Breast epithelium (tissue), 4 donors: ENCODE measurements around the gene TFPT. TPM values are rescaled to one million over a fixed set of nuclear protein-coding genes. Genes with fewer than 3 reads are reported as not detected.

ENCODE experiments used
- DNase-seq, 2 donors: peaks; one replicate each; pipeline ENCODE4 v3.0.0-alpha.2; 2019; ENCODE audit warnings: low spot score in 2 of 2
- H3K27ac ChIP-seq, 2 donors: fragments of 200-600 bp; sonication (generic) in 1 of 2; one replicate each; pipeline ENCODE4 v1.5.1; 2016 to 2019; ENCODE audit warnings: mild to moderate bottlenecking in 1 of 2
- H3K27me3 ChIP-seq, 2 donors: fragments of 200-600 bp; sonication (generic) in 1 of 2; one replicate each; pipeline versions ENCODE4 v1.5.1 to v1.6.0; 2017 to 2019; ENCODE audit warnings: control low read depth in 1 of 2, mild to moderate bottlenecking in 1 of 2
- H3K36me3 ChIP-seq: fragments of 200-600 bp; one replicate; pipeline ENCODE4 v1.5.1; 2019
- H3K4me1 ChIP-seq, 2 donors: fragments of 200-600 bp; sonication (generic); one replicate each; pipeline ENCODE4 v1.5.1; 2016 to 2019; ENCODE audit warnings: control low read depth in 1 of 2
- H3K4me3 ChIP-seq, 3 donors: fragments of 200-600 bp; sonication (generic); 1 replicate in 2 of 3; 2 replicates in 1 of 3; pipeline ENCODE4 v1.5.1; 2016 to 2019; ENCODE audit warnings: mild to moderate bottlenecking in 3 of 3, moderate library complexity in 2 of 3
- H3K9me3 ChIP-seq, 2 donors: fragments of 200-600 bp; sonication (generic) in 1 of 2; one replicate each; pipeline ENCODE4 v1.5.1; 2016 to 2019; ENCODE audit warnings: control low read depth in 1 of 2
- CTCF ChIP-seq, 3 donors: fragments of 450-650 bp; IDR thresholded peaks; one replicate each; pipeline ENCODE4 v1.5.1; 2016 to 2017; ENCODE audit warnings: antibody characterized with exemption in 3 of 3, mild to moderate bottlenecking in 3 of 3, moderate library complexity in 3 of 3
- POLR2A ChIP-seq: fragments of 450-650 bp; IDR thresholded peaks from one replicate; pipeline ENCODE4 v1.6.1; 2016; ENCODE audit warnings: antibody characterized with exemption, mild to moderate bottlenecking, moderate library complexity
- POLR2AphosphoS5 ChIP-seq, 3 donors: sonication (generic); formaldehyde crosslinking; IDR thresholded peaks; one replicate each; pipeline ENCODE4 v1.6.1; 2017; ENCODE audit warnings: antibody characterized with exemption in 3 of 3
- intact Hi-C: fragments of 100-400 bp; cut with DNase I; formaldehyde crosslinking; loops from one replicate; pipeline ENCODE4 v1.15.1; 2023; ENCODE audit warnings: low total_unique reads
- total RNA-seq, 3 donors: library from RNA; depleted of rRNA; stranded (reverse); fragments of >200 nt; gene quantifications; one replicate each; pipeline ENCODE4 v1.1.0, GENCODE V29; 2016

Gene TFPT
- 10 to 100 TPM; 11.9 to 16.7 (median 16.2) TPM for total RNA-seq

- TF ChIP-seq POLR2AphosphoS5 (IDR thresholded peaks at IDR 0.05) (peak; percentile 98 to 99 (median 99)), POLR2A (peak; percentile 46), CTCF (IDR thresholded peaks at IDR 0.05) (no peak)
Measured at GRCh38 chr19:54115109-54116063, at the start of gene TFPT, which contains the start of gene PRPF31. TSS of gene TFPT (minus strand) at chr19:54115657. CDS start at chr19:54115269, 388 bp downstream. TSS of gene PRPF31 (plus strand) at chr19:54115754. CDS start at chr19:54118279, 2,525 bp downstream.

GRCh38 chr19:54165222-54165621, 49.8 kb upstream of the TFPT start:
- no peaks in the 10 kb centered on the region for H3K27me3 ChIP-seq
- TF ChIP-seq POLR2AphosphoS5 (IDR thresholded peaks at IDR 0.05) (no peak), CTCF (IDR thresholded peaks at IDR 0.05) (no peak), POLR2A (no peak)
- intact Hi-C loops: no loop called here

More at GRCh38 chr19:54115109-54116063, at the start of gene TFPT, which contains the start of gene PRPF31:
- Histone ChIP-seq H3K4me1 (peaks cover 5 to 10% of the 10 kb centered on the region in 2 donors), H3K27ac (peak within 1 kb of the TSS; percentile 83), H3K27me3 (no peaks in the 10 kb centered on the region), H3K9me3 (no peaks in the 10 kb centered on the region), H3K4me3 (peak within 1 kb of the TSS; percentile 81 to 88 (median 83)), H3K36me3 (no peaks in the 10 kb centered on the region)
- intact Hi-C loops: loop anchor here (10.0 kb wide), 1 partner anchor 241 kb away; no protein-coding TSS in a partner anchor
- DNase-seq: peak; percentile 97

GRCh38 chr19:54164369-54165068, 49.1 kb upstream of the TFPT start:
- H3K27me3 ChIP-seq: no peaks in the 10 kb centered on the region
- DNase-seq: no peak
- peaks cover 0 to 7% of the 10 kb centered on the region in 2 donors for H3K4me1 ChIP-seq
- peak overlapping the region in 1 of 3 donors; percentile 37 for H3K4me3 ChIP-seq
- intact Hi-C loops: no loop called here
- no peaks in the 10 kb centered on the region for H3K36me3 ChIP-seq
- H3K9me3 ChIP-seq: no peaks in the 10 kb centered on the region
- TF ChIP-seq CTCF (IDR thresholded peaks at IDR 0.05) (no peak), POLR2A (no peak), POLR2AphosphoS5 (IDR thresholded peaks at IDR 0.05) (no peak)
- no peak overlapping the region for H3K27ac ChIP-seq

More at GRCh38 chr19:54165222-54165621, 49.8 kb upstream of the TFPT start:
- Histone ChIP-seq H3K9me3 (no peaks in the 10 kb centered on the region), H3K4me3 (no peak overlapping the region), H3K36me3 (no peaks in the 10 kb centered on the region), H3K4me1 (peaks cover 0 to 7% of the 10 kb centered on the region in 2 donors), H3K27ac (no peak overlapping the region)
- DNase-seq: no peak

- Histone ChIP-seq H3K9me3 (no peaks in the 10 kb centered on the region), H3K4me1 (peaks cover 0 to 7% of the 10 kb centered on the region in 2 donors), H3K27me3 (no peaks in the 10 kb centered on the region), H3K36me3 (no peaks in the 10 kb centered on the region), H3K4me3 (peak overlapping the region; percentile 32 to 54 (median 52)), H3K27ac (peak overlapping the region; percentile 40 to 55)
- TF ChIP-seq POLR2A: no peak
- no peak for TF ChIP-seq CTCF (IDR thresholded peaks at IDR 0.05)
- TF ChIP-seq POLR2AphosphoS5 (IDR thresholded peaks at IDR 0.05): no peak
- intact Hi-C loops: no loop called here
- DNase-seq: no peak
Measured at GRCh38 chr19:54162884-54163283, 47.4 kb upstream of the TFPT start.
